Measurements from ENCODE around the gene CEP70.
"Not testable (repeated sequence)": the region's sequence is repeated elsewhere in the genome, so short reads cannot be mapped to it uniquely, and the experiment has no call there.

DNA sequence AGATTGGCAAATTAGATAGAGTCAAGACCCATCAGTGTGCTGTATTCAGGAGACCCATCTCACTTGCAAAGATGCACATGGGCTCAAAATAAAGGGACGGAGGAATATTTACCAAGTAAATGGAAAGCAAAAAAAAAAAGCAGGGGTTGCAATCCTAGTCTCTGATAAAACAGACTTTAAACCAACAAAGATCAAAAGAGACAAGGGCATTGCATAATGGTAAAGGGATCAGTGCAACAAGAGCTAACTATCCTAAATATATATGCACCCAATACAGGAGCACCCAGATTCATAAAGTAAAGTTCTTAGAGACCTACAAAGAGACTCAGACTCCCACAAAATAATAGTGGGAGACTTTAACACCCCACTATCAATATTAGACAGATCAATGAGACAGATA, 31.2 kb downstream of the CEP70 start:
- TF ChIP-seq, protein P1, sequence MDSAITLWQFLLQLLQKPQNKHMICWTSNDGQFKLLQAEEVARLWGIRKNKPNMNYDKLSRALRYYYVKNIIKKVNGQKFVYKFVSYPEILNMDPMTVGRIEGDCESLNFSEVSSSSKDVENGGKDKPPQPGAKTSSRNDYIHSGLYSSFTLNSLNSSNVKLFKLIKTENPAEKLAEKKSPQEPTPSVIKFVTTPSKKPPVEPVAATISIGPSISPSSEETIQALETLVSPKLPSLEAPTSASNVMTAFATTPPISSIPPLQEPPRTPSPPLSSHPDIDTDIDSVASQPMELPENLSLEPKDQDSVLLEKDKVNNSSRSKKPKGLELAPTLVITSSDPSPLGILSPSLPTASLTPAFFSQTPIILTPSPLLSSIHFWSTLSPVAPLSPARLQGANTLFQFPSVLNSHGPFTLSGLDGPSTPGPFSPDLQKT (CRISPR knock-in tag; IDR thresholded peaks at IDR 0.05; ENCODE audit: borderline replicate concordance), result not testable (repeated sequence)
- TF ChIP-seq POLR2AphosphoS5 (IDR thresholded peaks at IDR 0.05; ENCODE audit: low read depth, low read length), result not testable (repeated sequence)
